ENCODE measurements around the gene ACOT6.
"Not testable (repeated sequence)": the region's sequence is repeated elsewhere in the genome, so short reads cannot be mapped to it uniquely, and the experiment has no call there.

The ACOT6 gene

DNA sequence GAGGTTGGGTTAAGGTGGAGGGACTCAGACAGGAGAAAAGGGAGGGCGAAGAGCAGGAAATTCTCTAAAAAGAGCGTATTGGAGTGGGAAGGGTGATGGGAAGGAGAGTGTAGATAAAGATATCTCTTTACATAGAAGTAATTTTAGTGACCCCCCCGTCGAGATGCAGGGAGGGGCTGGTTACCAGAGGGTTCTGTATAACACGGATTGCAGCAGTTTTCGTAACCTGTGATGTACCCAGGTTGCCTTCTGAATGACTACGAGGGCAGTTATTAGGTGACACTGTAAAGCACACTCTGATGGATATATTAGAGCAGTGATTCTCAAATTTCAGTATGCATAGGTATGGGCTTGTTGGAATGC, 32.9 kb downstream of the ACOT6 start:
- DNase-seq: no peak

DNA sequence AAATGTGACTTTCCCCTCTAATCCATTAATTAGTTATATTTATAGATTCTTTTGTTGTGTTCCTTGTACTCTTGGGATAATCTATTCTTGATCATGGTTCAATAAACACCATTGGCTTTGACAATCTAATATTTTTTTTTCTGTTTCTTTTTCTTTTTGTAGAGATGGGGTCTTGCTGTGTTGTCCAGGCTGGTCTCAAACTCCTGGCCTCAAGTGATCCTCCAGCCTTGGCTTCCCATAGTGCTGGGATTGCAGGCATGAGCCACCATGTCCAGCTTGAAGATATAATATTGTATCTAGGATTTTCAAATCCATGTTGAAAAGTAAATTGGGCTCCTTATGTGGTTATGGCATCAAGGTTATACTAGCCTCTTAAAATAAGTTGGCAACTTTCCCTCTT, 38.7 kb downstream of the ACOT6 start:
- no peak for DNase-seq

DNA sequence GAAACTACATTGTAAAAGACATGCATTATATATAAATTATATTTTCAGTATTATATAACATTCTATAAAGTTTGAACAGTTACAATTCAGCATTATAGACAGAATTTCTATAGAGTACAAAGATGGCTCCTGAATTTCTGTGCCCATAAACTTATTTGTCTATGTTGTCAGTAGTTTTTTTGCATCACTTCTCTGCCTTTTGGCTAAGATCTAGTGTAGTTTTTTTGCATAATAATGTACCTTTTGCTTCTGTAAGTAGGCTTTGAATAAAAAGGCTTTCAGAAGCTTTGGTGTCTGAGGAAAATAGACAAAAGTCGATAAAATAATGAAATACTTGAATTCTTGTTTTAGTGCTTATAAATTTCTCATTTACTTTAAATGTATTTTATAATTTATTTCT, 43.5 kb downstream of the ACOT6 start:
- no peak for DNase-seq

DNA sequence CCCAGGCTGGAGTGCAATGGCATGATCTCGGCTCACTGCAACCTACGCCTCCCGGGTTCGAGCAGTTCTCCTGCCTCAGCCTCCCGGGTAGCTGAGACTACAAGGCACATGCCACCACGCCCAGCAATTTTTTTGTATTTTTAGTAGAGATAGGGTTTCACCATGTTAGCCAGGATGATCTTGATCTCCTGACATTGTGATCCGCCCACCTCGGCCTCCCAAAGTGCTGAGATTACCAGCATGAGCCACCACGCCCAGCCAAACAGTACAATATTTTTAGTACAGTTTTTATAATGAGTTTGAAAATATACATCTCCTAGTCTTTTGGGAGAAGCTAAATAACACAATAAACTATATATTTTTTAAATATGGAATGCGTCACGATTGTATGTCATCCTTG, 46.9 kb downstream of the ACOT6 start:
- not testable (repeated sequence) for DNase-seq

DNA sequence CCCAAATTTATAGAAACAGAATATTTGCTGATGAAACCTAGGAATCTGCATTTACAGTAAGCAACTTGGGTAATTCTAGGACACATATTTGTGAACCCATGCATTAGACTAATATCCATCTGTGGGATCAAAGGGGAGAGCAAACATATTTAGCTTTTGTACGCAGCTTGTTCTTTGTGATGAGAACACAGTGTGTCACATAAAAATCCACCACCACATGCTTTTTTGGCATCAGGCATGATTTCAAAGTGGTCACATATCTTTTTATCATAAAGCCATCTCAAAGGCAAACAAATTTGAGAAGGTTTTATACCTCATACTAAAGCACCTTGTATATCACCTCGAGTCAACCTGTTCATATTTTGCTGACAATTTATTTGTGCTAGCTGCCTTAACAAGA, 48.2 kb downstream of the ACOT6 start:
- no peak for DNase-seq

DNA sequence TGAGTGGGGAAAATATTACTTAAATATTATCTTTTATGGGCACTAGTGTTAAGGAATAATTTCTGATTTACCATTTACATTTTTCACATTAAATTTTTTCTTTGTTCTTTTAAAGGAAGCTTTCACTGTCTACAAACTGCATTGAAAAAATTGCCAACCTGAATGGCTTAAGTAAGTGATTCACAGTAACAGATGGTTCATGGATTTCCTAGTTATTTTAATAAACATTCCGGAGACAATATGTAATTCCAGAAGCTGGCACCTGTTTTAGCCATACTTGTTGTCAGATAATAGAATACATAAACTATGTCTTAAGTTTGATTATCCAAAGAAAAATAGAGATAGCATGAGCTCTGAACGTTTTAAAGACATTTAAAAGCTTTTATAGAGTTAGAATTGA, 49.6 kb downstream of the ACOT6 start:
- DNase-seq: no peak

DNA sequence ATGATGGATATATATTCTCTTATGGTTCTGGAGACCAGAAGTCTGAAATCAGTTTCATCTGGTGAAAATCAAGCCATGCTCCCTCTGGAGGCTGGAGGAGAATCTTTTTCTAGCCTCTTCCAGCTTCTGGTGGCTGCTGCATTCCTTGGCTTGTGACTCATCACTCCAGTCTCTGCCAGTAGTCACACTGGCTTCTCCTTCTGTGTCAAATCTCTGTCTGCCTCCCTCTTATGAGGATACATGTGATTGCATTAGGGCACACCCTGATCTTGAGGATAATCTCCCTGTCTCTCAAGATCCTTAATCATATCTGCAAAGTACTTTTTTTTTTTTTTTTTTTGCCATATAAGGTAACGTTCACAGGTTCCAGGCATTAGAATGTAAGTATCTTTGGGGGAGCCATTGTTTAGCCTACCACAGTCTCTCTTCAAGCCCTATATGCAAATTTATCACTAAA, 50.2 kb downstream of the ACOT6 start:
- DNase-seq: no peak

GRCh38 chr14:73663548-73664212, 51.4 kb downstream of the ACOT6 start:
- DNase-seq: no peak

GRCh38 chr14:73665130-73665529, 52.8 kb downstream of the ACOT6 start:
- DNase-seq: no peak

- DNase-seq: no peak
Observed at GRCh38 chr14:73666583-73666982, 54.3 kb downstream of the ACOT6 start.

DNA sequence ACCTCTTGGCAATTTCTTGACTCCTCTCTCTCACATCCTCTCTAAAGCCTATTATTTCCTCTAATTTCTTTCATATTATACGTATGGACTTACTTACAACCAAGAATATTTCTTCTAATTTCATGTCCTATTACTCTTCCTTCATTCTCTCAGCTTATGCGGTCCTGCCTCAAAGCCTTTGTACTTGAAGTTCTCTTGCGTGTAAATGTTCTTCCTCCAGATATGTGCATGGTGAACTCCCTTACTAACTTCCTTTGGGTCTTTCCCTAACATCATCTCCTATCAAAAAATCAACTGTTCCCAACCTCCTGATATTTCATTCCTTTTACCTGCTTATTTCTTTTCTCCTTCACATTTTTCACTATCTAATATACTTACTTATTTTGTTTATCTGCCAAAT, 55.5 kb downstream of the ACOT6 start:
- DNase-seq: no peak

Measured in amygdala (tissue), 56 donors.